Mesenchymal stem cell (in vitro differentiated cells and primary cell): ENCODE measurements around the gene SCYL3. TPM values are rescaled to one million over a fixed set of nuclear protein-coding genes. Genes with fewer than 3 reads are reported as not detected.

Experiments
- DNase-seq: peaks from one replicate; pipeline ENCODE4 v3.0.0-alpha.2; 2013
- H2AFZ ChIP-seq: one replicate; pipeline ENCODE4 v1.6.1; 2013; ENCODE audit warnings: low read depth, mild to moderate bottlenecking, control low read depth, inconsistent platforms, low read length, moderate library complexity
- H2AK5ac ChIP-seq: 2 replicates; pipeline ENCODE4 v1.6.1; 2013; ENCODE audit warnings: low read length, moderate library complexity, mild to moderate bottlenecking, inconsistent platforms; ENCODE audit not compliant: severe bottlenecking
- H2BK120ac ChIP-seq: one replicate; pipeline ENCODE4 v1.6.1; 2013; ENCODE audit warnings: low read depth, mild to moderate bottlenecking, inconsistent platforms, low read length, moderate library complexity
- H2BK12ac ChIP-seq, 2 experiments: one replicate each; pipeline ENCODE4 v1.6.1; 2013; ENCODE audit warnings: inconsistent platforms in 2 of 2, low read length in 2 of 2, mild to moderate bottlenecking in 2 of 2, moderate library complexity in 2 of 2, control low read depth in 1 of 2
- H2BK15ac ChIP-seq: one replicate; pipeline ENCODE4 v1.6.1; 2013; ENCODE audit warnings: mild to moderate bottlenecking, low read depth, inconsistent platforms; ENCODE audit not compliant: poor library complexity, severe bottlenecking
- H2BK5ac ChIP-seq: 2 replicates; pipeline ENCODE4 v1.6.1; 2013; ENCODE audit warnings: low read depth, mild to moderate bottlenecking, low read length, control low read depth, inconsistent platforms; ENCODE audit not compliant: poor library complexity, severe bottlenecking
- H3K14ac ChIP-seq, 2 experiments: one replicate each; pipeline ENCODE4 v1.6.1; 2013; ENCODE audit warnings: inconsistent platforms in 2 of 2, low read length in 2 of 2, control low read depth in 1 of 2, mild to moderate bottlenecking in 1 of 2, moderate library complexity in 1 of 2
- H3K18ac ChIP-seq, 2 experiments: one replicate each; pipeline ENCODE4 v1.6.1; 2013; ENCODE audit warnings: inconsistent platforms in 2 of 2, low read length in 2 of 2, control low read depth in 1 of 2, low read depth in 1 of 2, mild to moderate bottlenecking in 1 of 2
- H3K23ac ChIP-seq, 2 experiments: one replicate each; pipeline ENCODE4 v1.6.1; 2013; ENCODE audit warnings: inconsistent platforms in 2 of 2, low read length in 2 of 2, mild to moderate bottlenecking in 2 of 2, moderate library complexity in 2 of 2, control low read depth in 1 of 2
- H3K27ac ChIP-seq: 2 replicates; pipeline ENCODE4 v1.5.1; 2013; ENCODE audit warnings: mild to moderate bottlenecking, moderate library complexity, low read length, control low read depth, inconsistent platforms; ENCODE audit not compliant: poor library complexity, severe bottlenecking
- H3K27me3 ChIP-seq, 2 experiments: 2 replicates each; pipeline versions ENCODE4 v1.6.1 to v1.7.0; 2013; ENCODE audit warnings: low read length in 2 of 2, mild to moderate bottlenecking in 2 of 2, moderate library complexity in 2 of 2, control low read depth in 1 of 2, inconsistent platforms in 1 of 2; ENCODE audit not compliant: control insufficient read depth in 1 of 2, insufficient read depth in 1 of 2
- H3K36me3 ChIP-seq, 2 experiments: 2 replicates each; pipeline versions ENCODE4 v1.6.1 to v1.7.0; 2013; ENCODE audit warnings: low read length in 2 of 2, control low read depth in 1 of 2, inconsistent platforms in 1 of 2, low read depth in 1 of 2, mild to moderate bottlenecking in 1 of 2; ENCODE audit not compliant: insufficient read depth in 2 of 2, control insufficient read depth in 1 of 2
- H3K4ac ChIP-seq, 2 experiments: one replicate each; pipeline ENCODE4 v1.6.1; 2013; ENCODE audit warnings: inconsistent platforms in 2 of 2, low read length in 2 of 2, mild to moderate bottlenecking in 2 of 2, moderate library complexity in 2 of 2, control low read depth in 1 of 2, low read depth in 1 of 2
- H3K4me1 ChIP-seq: 2 replicates; pipeline ENCODE4 v1.6.1; 2013; ENCODE audit warnings: low read depth, low read length, control low read depth; ENCODE audit not compliant: control insufficient read depth, insufficient read depth
- H3K4me2 ChIP-seq: 2 replicates; pipeline ENCODE4 v1.6.1; 2013; ENCODE audit warnings: low read length, mild to moderate bottlenecking, inconsistent platforms; ENCODE audit not compliant: poor library complexity, severe bottlenecking
- H3K4me3 ChIP-seq, 2 experiments: 2 replicates each; pipeline versions ENCODE4 v1.5.1 to v1.7.0; 2013; ENCODE audit warnings: low read length in 2 of 2, mild to moderate bottlenecking in 2 of 2, control low read depth in 1 of 2, low read depth in 1 of 2; ENCODE audit not compliant: insufficient read depth in 1 of 2
- H3K79me1 ChIP-seq: replicated peaks from 2 replicates; pipeline ENCODE4 v1.6.1; 2013; ENCODE audit warnings: mild to moderate bottlenecking, control low read depth, low read length, inconsistent platforms; ENCODE audit not compliant: poor library complexity, severe bottlenecking
- H3K9ac ChIP-seq: 2 replicates; pipeline ENCODE4 v1.7.0; 2013; ENCODE audit warnings: mild to moderate bottlenecking, low read length, moderate library complexity
- H3K9me3 ChIP-seq: 2 replicates; pipeline ENCODE4 v1.7.0; 2013; ENCODE audit warnings: mild to moderate bottlenecking, low read length; ENCODE audit not compliant: control insufficient read depth
- H4K8ac ChIP-seq: one replicate; pipeline ENCODE4 v1.6.1; 2013; ENCODE audit warnings: inconsistent platforms, mild to moderate bottlenecking, low read length, moderate library complexity
- H4K91ac ChIP-seq: one replicate; pipeline ENCODE4 v1.6.1; 2013; ENCODE audit warnings: mild to moderate bottlenecking, low read length, inconsistent platforms
- WGBS: methylation state at CpG from one replicate; pipeline ENCODE4 v1.1.7; 2013; ENCODE audit warnings: mixed read lengths; 5-methylcytosine and 5-hydroxymethylcytosine counted together
- small RNA-seq: library from polyadenylated mRNA; stranded (forward); fragments of <200 nt; extraction: miRNeasy Mini kit (QIAGEN cat#:217004); gene quantifications from one replicate; pipeline ENCODE3, GENCODE V24; 2013; ENCODE audit warnings: low read depth

Gene SCYL3

DNA sequence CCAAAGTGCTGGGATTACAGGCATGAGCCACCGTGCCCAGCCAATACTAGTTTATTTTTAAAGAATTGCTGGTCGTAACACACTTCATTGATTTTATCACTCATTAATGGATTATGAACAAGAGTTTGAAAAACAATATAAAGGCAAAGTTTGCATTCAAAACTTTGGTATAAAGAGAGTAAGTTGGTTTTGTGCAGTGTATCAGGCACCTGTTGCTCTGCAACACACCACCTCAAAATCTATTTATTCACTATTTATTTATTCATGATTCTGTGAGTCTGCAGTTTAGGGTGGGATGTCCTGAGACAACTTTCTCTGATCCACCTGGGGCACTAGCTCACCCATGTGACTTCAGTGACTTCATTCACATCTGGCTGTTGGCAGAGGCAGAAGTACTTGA lies 88.8 kb downstream of the SCYL3 start:
- H3K23ac ChIP-seq = no peak overlapping the region
- H3K36me3 ChIP-seq = peaks cover 3 to 31% of the 10 kb centered on the region in 2 experiments
- H3K27ac ChIP-seq = no peak overlapping the region
- no peak overlapping the region for H3K4ac ChIP-seq
- no peak overlapping the region for H4K91ac ChIP-seq
- H2AFZ ChIP-seq = no peak overlapping the region
- no peaks in the 10 kb centered on the region for H3K9me3 ChIP-seq
- no peak overlapping the region for H4K8ac ChIP-seq
- no peaks in the 10 kb centered on the region for H3K4me1 ChIP-seq
- no CpG with 5 or more reads among the region's 2 CpGs for WGBS
- no peak overlapping the region for H3K9ac ChIP-seq
- H2BK120ac ChIP-seq = no peak overlapping the region
- no peak overlapping the region for H3K18ac ChIP-seq
- H2AK5ac ChIP-seq = no peak overlapping the region
- no peak overlapping the region for H2BK12ac ChIP-seq
- H3K4me2 ChIP-seq = no peak overlapping the region
- no peak overlapping the region for H2BK5ac ChIP-seq
- H3K4me3 ChIP-seq = no peak overlapping the region
- H3K79me1 ChIP-seq = peaks cover 7% of the 10 kb centered on the region
- no peaks in the 10 kb centered on the region for H3K27me3 ChIP-seq
- H3K14ac ChIP-seq = no peak overlapping the region
- DNase-seq = no peak
- H2BK15ac ChIP-seq = no peak overlapping the region

DNA sequence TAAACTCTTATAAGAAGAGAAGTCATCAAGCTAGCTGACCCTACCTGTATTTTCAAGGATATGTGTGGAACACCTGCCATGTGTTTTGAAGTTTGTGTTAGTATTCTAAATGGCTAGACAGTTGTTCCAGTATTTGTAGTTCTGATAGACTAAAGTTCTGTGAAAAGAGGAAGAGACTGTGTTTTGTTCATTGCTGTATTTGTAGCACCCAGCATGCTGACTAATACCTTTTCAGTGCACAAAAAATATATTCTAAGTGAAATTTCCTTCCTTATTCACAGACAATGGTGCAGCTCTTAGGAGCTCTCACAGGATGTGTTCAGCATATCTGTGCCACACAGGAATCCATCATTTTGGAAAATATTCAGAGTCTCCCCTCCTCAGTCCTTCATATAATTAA lies 90.8 kb downstream of the SCYL3 start:
- no peak overlapping the region for H3K18ac ChIP-seq
- H3K4ac ChIP-seq = no peak overlapping the region
- no peaks in the 10 kb centered on the region for H3K27me3 ChIP-seq
- no peak overlapping the region for H2BK120ac ChIP-seq
- H3K23ac ChIP-seq = no peak overlapping the region
- no peak for DNase-seq
- no peak overlapping the region for H2BK12ac ChIP-seq
- no peak overlapping the region for H4K91ac ChIP-seq
- H3K79me1 ChIP-seq = peaks cover 15% of the 10 kb centered on the region
- H3K36me3 ChIP-seq = peaks cover 3 to 31% of the 10 kb centered on the region in 2 experiments
- no peak overlapping the region for H4K8ac ChIP-seq
- no peak overlapping the region for H3K14ac ChIP-seq
- no peak overlapping the region for H2BK5ac ChIP-seq
- no peak overlapping the region for H2AK5ac ChIP-seq
- no peak overlapping the region for H3K9ac ChIP-seq
- no peaks in the 10 kb centered on the region for H3K9me3 ChIP-seq
- H3K4me3 ChIP-seq = no peak overlapping the region
- no peaks in the 10 kb centered on the region for H3K4me1 ChIP-seq
- no peak overlapping the region for H2BK15ac ChIP-seq
- H2AFZ ChIP-seq = no peak overlapping the region
- no peak overlapping the region for H3K4me2 ChIP-seq
- H3K27ac ChIP-seq = no peak overlapping the region

Small RNA genes lying within 50 kb of the gene (small RNA-seq; reads per million reads assigned to genes)
- not detected for gene RN7SL333P
